GM12891 (cell line): ENCODE data around the gene CCDC178.

ENCODE experiments used
- DNase-seq: peaks from one replicate; pipeline ENCODE4 v3.0.0; 2011; ENCODE audit warnings: low spot score; ENCODE audit not compliant: insufficient read length
- FAIRE-seq: peaks from 2 replicates; lab custom pipeline; 2011; peaks lifted over from hg19 to GRCh38; lab: Jason Lieb, UNC
- PAX5 ChIP-seq: IDR thresholded peaks from 2 replicates; pipeline ENCODE4 v1.6.1; 2011; ENCODE audit warnings: low read length, moderate library complexity, mild to moderate bottlenecking; ENCODE audit not compliant: insufficient read depth, severe bottlenecking
- POLR2A ChIP-seq: IDR thresholded peaks from 2 replicates; pipeline ENCODE4 v1.6.1; 2011; ENCODE audit warnings: low read depth, low read length, control low read depth
- POLR2AphosphoS5 ChIP-seq: IDR thresholded peaks from 2 replicates; pipeline ENCODE4 v1.6.1; 2011; ENCODE audit warnings: low read depth, low read length, control low read depth
- POU2F2 ChIP-seq: IDR thresholded peaks from 2 replicates; pipeline ENCODE4 v1.6.1; 2011; ENCODE audit warnings: low read depth, mild to moderate bottlenecking, control low read depth, low read length, moderate library complexity
- SPI1 ChIP-seq: IDR thresholded peaks from 2 replicates; pipeline ENCODE4 v1.6.1; 2011; ENCODE audit warnings: low read depth, low read length, control low read depth
- TAF1 ChIP-seq: IDR thresholded peaks from 2 replicates; pipeline ENCODE4 v1.6.1; 2011; ENCODE audit warnings: low read depth, low read length, control low read depth

The CCDC178 gene

GRCh38 chr18:32888306-32888705 lies 552.2 kb downstream of the CCDC178 start:
- TF ChIP-seq SPI1 (no peak), POLR2AphosphoS5 (no peak), POLR2A (no peak), POU2F2 (no peak), PAX5 (no peak), TAF1 (no peak)
- no peak for FAIRE-seq
- no peak for DNase-seq
